Gastrocnemius medialis (tissue), 4 donors: ENCODE results near the gene GPS1. TPM values are rescaled to one million over a fixed set of nuclear protein-coding genes. Genes with fewer than 3 reads are reported as not detected.

Experiments used
- ATAC-seq, 2 donors: fragments of 150-250 bp; one replicate each; pipeline ENCODE4 v1.9.1; 2016
- DNase-seq, 2 donors: peaks; one replicate each; pipeline ENCODE4 v3.0.0-alpha.2; 2019
- H3K27ac ChIP-seq, 4 donors: fragments of 200-600 bp; sonication (generic); 1 replicate in 1 of 4; 2 replicates in 3 of 4; pipeline ENCODE4 v1.5.1; 2016 to 2018; ENCODE audit warnings: mild to moderate bottlenecking in 2 of 4, moderate library complexity in 1 of 4
- H3K27me3 ChIP-seq, 3 donors: fragments of 200-600 bp; sonication (generic) in 2 of 3; 1 replicate in 1 of 3; 2 replicates in 2 of 3; pipeline versions ENCODE4 v1.5.1 to v1.6.0; 2016 to 2019; ENCODE audit warnings: mild to moderate bottlenecking in 1 of 3, moderate library complexity in 1 of 3
- H3K36me3 ChIP-seq, 2 donors: fragments of 200-600 bp; sonication (generic) in 1 of 2; one replicate each; pipeline ENCODE4 v1.5.1; 2017 to 2018
- H3K4me1 ChIP-seq, 2 donors: fragments of 200-600 bp; sonication (generic) in 1 of 2; one replicate each; pipeline ENCODE4 v1.5.1; 2016 to 2017; ENCODE audit warnings: mild to moderate bottlenecking in 2 of 2
- H3K4me3 ChIP-seq, 4 donors: fragments of 200-600 bp; sonication (generic) in 3 of 4; 1 replicate in 1 of 4; 2 replicates in 3 of 4; pipeline ENCODE4 v1.5.1; 2016 to 2019; ENCODE audit warnings: mild to moderate bottlenecking in 2 of 4
- H3K9me3 ChIP-seq, 3 donors: fragments of 200-600 bp; sonication (generic) in 2 of 3; 1 replicate in 1 of 3; 2 replicates in 2 of 3; pipeline ENCODE4 v1.5.1; 2016 to 2019
- POLR2A ChIP-seq, 2 donors: fragments of 450-650 bp; IDR thresholded peaks; one replicate each; pipeline ENCODE4 v1.6.1; 2017; ENCODE audit warnings: antibody characterized with exemption in 2 of 2, mild to moderate bottlenecking in 2 of 2, moderate library complexity in 2 of 2
- in situ Hi-C, 4 donors: fragments of 200-750 bp; cut with MboI; loops; one replicate each; pipeline versions ENCODE4 v1.15.0 to v1.8.0; 2017; ENCODE audit warnings: low sequenced_read_pairs in 4 of 4
- intact Hi-C: fragments of 100-400 bp; cut with DNase I; formaldehyde crosslinking; loops from one replicate; pipeline ENCODE4 v1.15.1; 2023; ENCODE audit warnings: low total_unique reads
- total RNA-seq, 4 donors: library from RNA; depleted of rRNA; stranded (reverse); fragments of >200 nt; gene quantifications; one replicate each; pipeline versions ENCODE4 v1.1.0 to v1.2.3, GENCODE V29; 2016
- TF ChIP-seq, protein P1 (sequence below), 5 experiments: fragments of 450-650 bp in 3 of 5; fragments of 200-600 bp in 2 of 5; sonication (generic) in 2 of 5; IDR thresholded peaks in 4 of 5; conservative IDR thresholded peaks in 1 of 5; 1 replicate in 4 of 5; 2 replicates in 1 of 5; pipeline ENCODE4 v1.5.1; 2016 to 2019; ENCODE audit warnings: antibody characterized with exemption in 5 of 5, mild to moderate bottlenecking in 3 of 5, moderate library complexity in 3 of 5

The GPS1 gene
- total RNA-seq, 4 donors from 2014 or later = 119 to 174 (median 137) TPM

DNA sequence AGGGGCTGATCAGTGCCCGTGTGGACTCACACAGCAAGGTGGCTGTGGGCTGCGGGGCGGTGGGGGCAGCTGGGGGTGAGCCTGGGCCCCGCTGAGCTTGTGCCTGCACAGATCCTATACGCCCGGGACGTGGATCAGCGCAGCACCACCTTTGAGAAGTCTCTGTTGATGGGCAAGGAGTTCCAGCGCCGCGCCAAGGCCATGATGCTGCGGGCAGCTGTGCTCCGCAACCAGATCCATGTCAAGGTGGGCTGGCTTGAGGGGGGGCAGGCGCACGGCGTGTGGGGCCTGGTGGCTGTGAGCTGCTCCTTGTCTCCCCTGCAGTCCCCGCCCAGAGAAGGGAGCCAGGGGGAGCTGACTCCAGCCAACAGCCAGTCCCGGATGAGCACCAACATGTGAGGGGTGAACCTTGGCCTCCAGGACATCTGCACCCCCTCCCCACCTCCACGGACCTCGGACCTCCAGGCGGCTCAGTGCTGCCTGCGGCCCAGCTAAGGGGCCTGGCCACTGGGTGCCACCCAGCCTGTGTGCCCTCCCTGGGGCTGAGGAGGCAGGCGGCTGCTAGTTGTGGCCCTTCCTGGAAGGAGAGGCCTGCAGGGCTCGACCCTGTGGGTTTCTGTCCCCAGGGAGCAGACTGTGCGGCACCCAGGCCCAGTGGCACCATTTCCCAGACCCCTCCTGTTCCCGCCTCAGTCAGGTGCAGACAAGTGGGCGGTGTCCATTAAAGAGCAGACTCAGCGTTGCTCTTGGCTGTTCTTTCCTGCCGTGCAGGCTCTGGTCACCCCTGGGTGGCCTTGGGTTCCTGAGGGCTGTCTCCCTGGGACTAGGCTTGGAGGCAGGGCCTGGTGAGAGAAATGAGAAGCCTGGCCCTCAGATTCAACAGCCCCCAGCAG lies 5.3 kb downstream of the GPS1 start:
- no peak for ATAC-seq
- Histone ChIP-seq H3K27me3 (no peaks in the 10 kb centered on the region), H3K9me3 (no peaks in the 10 kb centered on the region), H3K4me1 (peaks cover 10 to 17% of the 10 kb centered on the region in 2 donors), H3K27ac (no peak overlapping the region), H3K36me3 (peaks cover 0 to 81% of the 10 kb centered on the region in 2 donors), H3K4me3 (no peak overlapping the region)
- in situ Hi-C loops (no loop called here), intact Hi-C loops (no loop called here)
- DNase-seq = no peak
- no peak for TF ChIP-seq POLR2A (IDR thresholded peaks at IDR 0.05)
- TF ChIP-seq, protein P1, sequence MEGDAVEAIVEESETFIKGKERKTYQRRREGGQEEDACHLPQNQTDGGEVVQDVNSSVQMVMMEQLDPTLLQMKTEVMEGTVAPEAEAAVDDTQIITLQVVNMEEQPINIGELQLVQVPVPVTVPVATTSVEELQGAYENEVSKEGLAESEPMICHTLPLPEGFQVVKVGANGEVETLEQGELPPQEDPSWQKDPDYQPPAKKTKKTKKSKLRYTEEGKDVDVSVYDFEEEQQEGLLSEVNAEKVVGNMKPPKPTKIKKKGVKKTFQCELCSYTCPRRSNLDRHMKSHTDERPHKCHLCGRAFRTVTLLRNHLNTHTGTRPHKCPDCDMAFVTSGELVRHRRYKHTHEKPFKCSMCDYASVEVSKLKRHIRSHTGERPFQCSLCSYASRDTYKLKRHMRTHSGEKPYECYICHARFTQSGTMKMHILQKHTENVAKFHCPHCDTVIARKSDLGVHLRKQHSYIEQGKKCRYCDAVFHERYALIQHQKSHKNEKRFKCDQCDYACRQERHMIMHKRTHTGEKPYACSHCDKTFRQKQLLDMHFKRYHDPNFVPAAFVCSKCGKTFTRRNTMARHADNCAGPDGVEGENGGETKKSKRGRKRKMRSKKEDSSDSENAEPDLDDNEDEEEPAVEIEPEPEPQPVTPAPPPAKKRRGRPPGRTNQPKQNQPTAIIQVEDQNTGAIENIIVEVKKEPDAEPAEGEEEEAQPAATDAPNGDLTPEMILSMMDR (IDR thresholded peaks at IDR 0.05 in 4 of 5, conservative IDR thresholded peaks at IDR 0.05 in 1 of 5) = no peak

DNA sequence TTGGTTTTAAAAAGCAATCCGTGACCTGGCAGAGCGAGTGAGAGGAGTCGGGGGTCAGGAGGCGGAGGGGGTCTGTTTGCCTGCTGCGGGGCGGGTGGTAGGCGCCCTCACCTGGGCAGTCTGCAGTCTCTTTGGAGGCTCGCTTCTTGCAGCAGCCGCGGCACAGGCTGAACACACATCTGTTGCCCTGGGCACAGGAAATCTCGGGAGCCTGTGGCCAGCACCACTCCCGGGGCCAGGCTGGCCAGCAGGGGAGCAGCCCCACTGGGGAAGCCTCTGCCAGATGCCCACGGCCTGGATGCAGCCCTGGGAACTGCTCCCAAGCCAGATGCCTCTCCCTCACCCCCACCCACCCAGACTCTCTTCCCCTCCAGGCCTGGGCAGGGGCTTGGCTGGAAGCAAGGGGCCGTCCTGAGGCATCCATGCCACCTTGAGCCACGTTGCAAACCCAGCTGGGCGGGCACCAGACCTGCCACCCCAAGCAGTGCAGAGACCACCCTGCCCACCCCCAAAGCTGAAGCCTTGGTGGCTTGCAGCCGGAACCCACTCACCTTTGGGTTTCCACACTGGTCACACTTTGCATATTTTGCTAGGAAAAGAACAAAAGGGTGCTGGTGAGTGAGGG lies 6.6 kb downstream of the GPS1 start:
- TF ChIP-seq, protein P1 (IDR thresholded peaks at IDR 0.05 in 4 of 5, conservative IDR thresholded peaks at IDR 0.05 in 1 of 5) = no peak
- TF ChIP-seq POLR2A (IDR thresholded peaks at IDR 0.05) = no peak
- in situ Hi-C loops (no loop called here), intact Hi-C loops (no loop called here)
- Histone ChIP-seq H3K27me3 (no peaks in the 10 kb centered on the region), H3K27ac (no peak overlapping the region), H3K9me3 (no peaks in the 10 kb centered on the region), H3K4me1 (peaks cover under 1 to 4% of the 10 kb centered on the region in 2 donors), H3K36me3 (peaks cover 0 to 93% of the 10 kb centered on the region in 2 donors), H3K4me3 (no peak overlapping the region)
- DNase-seq = no peak
- ATAC-seq = no peak

DNA sequence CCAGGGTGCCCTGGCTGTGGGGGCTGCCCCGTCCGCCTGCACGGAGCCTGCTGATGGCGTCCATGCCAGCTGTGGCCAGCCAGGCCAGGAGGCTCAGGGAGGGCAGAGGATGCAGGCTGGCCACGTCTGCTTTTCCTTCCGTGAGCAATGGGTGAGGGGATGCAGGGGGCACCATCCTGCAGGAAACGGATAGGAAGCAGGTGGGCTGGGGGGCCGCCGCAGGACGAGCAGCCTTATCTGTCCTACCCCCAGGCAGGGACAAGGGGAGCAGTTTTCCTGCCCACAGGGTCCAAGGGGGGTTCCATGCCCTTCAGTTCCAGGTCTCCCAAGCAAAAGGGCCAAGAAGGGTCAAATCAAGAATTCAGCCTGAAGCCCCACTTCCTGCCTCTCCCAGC lies 7.2 kb downstream of the GPS1 start:
- ATAC-seq (no peak), DNase-seq (no peak)
- peaks cover 0 to 88% of the 10 kb centered on the region in 2 donors for H3K36me3 ChIP-seq
- H3K27me3 ChIP-seq = no peaks in the 10 kb centered on the region
- in situ Hi-C loops = no loop called here
- peaks cover under 1 to 3% of the 10 kb centered on the region in 2 donors for H3K4me1 ChIP-seq
- no peak overlapping the region for H3K4me3 ChIP-seq
- TF ChIP-seq POLR2A (IDR thresholded peaks at IDR 0.05) = no peak
- TF ChIP-seq, protein P1 (IDR thresholded peaks at IDR 0.05 in 4 of 5, conservative IDR thresholded peaks at IDR 0.05 in 1 of 5) = no peak
- no peaks in the 10 kb centered on the region for H3K9me3 ChIP-seq
- intact Hi-C loops = no loop called here
- no peak overlapping the region for H3K27ac ChIP-seq

DNA sequence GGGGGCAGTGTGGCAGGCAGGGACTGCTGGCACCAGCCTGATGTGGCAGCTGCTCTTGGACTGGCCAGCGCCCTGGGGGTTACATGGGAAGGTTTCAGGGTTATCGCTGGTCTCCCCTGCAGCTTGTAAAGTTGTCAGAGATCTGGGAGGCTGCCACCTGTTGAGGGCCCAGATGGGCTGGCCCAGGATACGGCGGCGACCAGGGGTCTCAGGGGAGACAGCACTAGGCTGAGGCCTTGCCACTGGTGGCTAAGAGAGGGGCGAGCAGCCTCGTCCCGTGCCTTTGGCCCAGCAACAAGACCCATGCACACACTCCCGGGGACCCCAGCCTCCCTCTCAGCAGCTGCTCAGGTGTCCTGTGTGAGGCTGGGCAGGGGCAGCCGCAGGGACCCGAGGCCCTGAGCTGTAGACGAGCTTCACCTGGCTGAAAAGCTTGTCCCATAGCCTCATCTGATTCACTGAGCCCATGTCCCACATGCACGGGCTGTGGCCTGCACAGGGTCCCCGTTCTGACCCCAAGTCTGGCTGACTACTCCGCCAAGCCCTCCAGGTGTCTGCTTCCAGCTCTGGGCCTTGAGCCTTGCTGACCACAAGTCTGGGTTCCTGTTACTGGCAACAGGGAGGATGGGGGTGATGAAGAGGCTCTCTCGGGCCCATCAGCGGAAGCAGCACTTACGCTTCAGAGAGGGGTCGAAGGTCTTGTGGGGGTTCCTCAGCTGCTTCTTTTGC lies 7.7 kb downstream of the GPS1 start:
- no peak for TF ChIP-seq POLR2A (IDR thresholded peaks at IDR 0.05)
- TF ChIP-seq, protein P1 (IDR thresholded peaks at IDR 0.05 in 4 of 5, conservative IDR thresholded peaks at IDR 0.05 in 1 of 5) = no peak
- no peaks in the 10 kb centered on the region for H3K9me3 ChIP-seq
- in situ Hi-C loops (no loop called here), intact Hi-C loops (no loop called here)
- H3K4me3 ChIP-seq = no peak overlapping the region
- peaks cover 6 to 9% of the 10 kb centered on the region in 2 donors for H3K4me1 ChIP-seq
- DNase-seq (no peak), ATAC-seq (no peak)
- no peak overlapping the region for H3K27ac ChIP-seq
- no peaks in the 10 kb centered on the region for H3K27me3 ChIP-seq
- H3K36me3 ChIP-seq = peaks cover 0 to 83% of the 10 kb centered on the region in 2 donors
